Measurements from ENCODE around the gene ZNF763. TPM values are rescaled to one million over a fixed set of nuclear protein-coding genes. Genes with fewer than 3 reads are reported as not detected.
"Not testable (repeated sequence)": the region's sequence is repeated elsewhere in the genome, so short reads cannot be mapped to it uniquely, and the experiment has no call there.

ZNF763 gene
- total RNA-seq, 1 donor from 2014 or later = 4.3 TPM

DNA sequence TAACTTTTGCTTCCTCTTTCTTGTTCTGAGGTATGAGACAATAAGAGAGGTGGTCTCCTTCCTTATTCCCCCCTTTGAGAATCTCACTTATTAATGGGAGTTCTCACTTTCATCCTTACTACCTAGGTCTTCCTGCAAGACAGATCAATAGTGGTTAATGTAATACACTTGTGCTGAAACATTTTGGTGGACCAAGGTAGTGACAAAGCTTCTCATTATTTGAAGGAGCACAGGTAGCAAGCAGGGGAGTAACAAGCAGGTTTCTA lies 22.1 kb upstream of the ZNF763 start:
- Mint-ChIP-seq H3K36me3 (ENCODE audit: unreplicated experiment) (peaks cover 70% of the 10 kb centered on the region), H3K9me3 (ENCODE audit: unreplicated experiment) (peaks cover 36% of the 10 kb centered on the region)

DNA sequence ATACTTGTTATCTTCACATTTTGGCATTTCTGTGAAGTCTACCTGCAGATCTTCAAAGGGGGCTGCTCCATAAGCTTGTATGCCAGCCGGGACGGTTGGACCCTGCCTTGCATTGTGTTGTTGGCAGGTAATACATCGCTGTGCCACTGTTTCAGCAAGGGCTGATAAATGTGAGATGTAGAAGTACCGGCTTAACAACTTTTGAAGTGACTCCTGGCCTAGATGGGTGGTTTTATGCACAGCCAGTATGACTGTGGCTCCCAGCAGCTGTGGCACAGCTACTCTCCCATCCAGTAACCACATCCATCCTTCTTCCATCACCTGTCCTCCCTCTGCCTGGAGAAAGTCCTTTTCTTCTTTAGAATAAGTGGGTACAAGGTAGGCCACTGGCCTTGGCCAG lies 20.2 kb upstream of the ZNF763 start:
- no peak overlapping the region for H3K27ac Mint-ChIP-seq (ENCODE audit: unreplicated experiment)
- no peak overlapping the region for H3K4me3 Mint-ChIP-seq (ENCODE audit: unreplicated experiment)
- H3K27me3 Mint-ChIP-seq (ENCODE audit: unreplicated experiment) = no peaks in the 10 kb centered on the region
- TF ChIP-seq, protein P1, sequence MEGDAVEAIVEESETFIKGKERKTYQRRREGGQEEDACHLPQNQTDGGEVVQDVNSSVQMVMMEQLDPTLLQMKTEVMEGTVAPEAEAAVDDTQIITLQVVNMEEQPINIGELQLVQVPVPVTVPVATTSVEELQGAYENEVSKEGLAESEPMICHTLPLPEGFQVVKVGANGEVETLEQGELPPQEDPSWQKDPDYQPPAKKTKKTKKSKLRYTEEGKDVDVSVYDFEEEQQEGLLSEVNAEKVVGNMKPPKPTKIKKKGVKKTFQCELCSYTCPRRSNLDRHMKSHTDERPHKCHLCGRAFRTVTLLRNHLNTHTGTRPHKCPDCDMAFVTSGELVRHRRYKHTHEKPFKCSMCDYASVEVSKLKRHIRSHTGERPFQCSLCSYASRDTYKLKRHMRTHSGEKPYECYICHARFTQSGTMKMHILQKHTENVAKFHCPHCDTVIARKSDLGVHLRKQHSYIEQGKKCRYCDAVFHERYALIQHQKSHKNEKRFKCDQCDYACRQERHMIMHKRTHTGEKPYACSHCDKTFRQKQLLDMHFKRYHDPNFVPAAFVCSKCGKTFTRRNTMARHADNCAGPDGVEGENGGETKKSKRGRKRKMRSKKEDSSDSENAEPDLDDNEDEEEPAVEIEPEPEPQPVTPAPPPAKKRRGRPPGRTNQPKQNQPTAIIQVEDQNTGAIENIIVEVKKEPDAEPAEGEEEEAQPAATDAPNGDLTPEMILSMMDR (IDR thresholded peaks at IDR 0.05) = no peak
- H3K36me3 Mint-ChIP-seq (ENCODE audit: unreplicated experiment) = peaks cover 78% of the 10 kb centered on the region
- peaks cover 53% of the 10 kb centered on the region for H3K9me3 Mint-ChIP-seq (ENCODE audit: unreplicated experiment)
- H3K4me1 Mint-ChIP-seq (ENCODE audit: unreplicated experiment) = no peaks in the 10 kb centered on the region
- no peak for DNase-seq (ENCODE audit: extremely low spot score, unreplicated experiment)

More for the DNA sequence above, 22.1 kb upstream of the ZNF763 start:
- no peak overlapping the region for H3K27ac Mint-ChIP-seq (ENCODE audit: unreplicated experiment)
- no peak for DNase-seq (ENCODE audit: extremely low spot score, unreplicated experiment)
- TF ChIP-seq, protein P1 (IDR thresholded peaks at IDR 0.05) = no peak
- H3K4me1 Mint-ChIP-seq (ENCODE audit: unreplicated experiment) = no peaks in the 10 kb centered on the region
- no peaks in the 10 kb centered on the region for H3K27me3 Mint-ChIP-seq (ENCODE audit: unreplicated experiment)
- no peak overlapping the region for H3K4me3 Mint-ChIP-seq (ENCODE audit: unreplicated experiment)

DNA sequence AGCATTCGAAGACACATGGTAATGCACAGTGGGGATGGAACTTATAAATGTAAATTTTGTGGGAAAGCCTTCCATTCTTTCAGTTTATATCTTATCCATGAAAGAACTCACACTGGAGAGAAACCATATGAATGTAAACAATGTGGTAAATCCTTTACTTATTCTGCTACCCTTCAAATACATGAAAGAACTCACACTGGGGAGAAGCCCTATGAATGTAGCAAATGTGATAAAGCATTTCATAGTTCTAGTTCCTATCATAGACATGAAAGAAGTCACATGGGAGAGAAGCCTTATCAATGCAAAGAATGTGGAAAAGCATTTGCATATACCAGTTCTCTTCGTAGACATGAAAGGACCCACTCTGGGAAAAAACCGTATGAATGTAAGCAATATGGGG lies 16.2 kb upstream of the ZNF763 start:
- Mint-ChIP-seq H3K4me3 (ENCODE audit: unreplicated experiment) (no peak overlapping the region), H3K4me1 (ENCODE audit: unreplicated experiment) (no peaks in the 10 kb centered on the region), H3K36me3 (ENCODE audit: unreplicated experiment) (peaks cover 78% of the 10 kb centered on the region), H3K27me3 (ENCODE audit: unreplicated experiment) (no peaks in the 10 kb centered on the region), H3K9me3 (ENCODE audit: unreplicated experiment) (peaks cover 46% of the 10 kb centered on the region), H3K27ac (ENCODE audit: unreplicated experiment) (no peak overlapping the region)
- TF ChIP-seq, protein P1 (IDR thresholded peaks at IDR 0.05) = no peak
- DNase-seq (ENCODE audit: extremely low spot score, unreplicated experiment) = no peak

DNA sequence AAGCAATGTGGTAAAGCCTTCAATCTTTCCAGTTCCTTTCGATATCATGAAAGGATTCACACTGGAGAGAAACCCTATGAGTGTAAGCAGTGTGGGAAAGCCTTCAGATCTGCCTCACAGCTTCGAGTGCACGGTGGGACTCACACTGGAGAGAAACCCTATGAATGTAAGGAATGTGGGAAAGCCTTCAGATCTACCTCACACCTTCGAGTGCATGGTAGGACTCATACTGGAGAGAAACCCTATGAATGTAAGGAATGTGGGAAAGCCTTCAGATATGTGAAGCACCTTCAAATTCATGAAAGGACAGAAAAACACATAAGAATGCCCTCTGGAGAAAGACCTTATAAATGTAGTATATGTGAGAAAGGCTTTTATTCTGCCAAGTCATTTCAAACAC lies 15.6 kb upstream of the ZNF763 start:
- DNase-seq (ENCODE audit: extremely low spot score, unreplicated experiment) = no peak
- H3K9me3 Mint-ChIP-seq (ENCODE audit: unreplicated experiment) = peaks cover 40% of the 10 kb centered on the region
- peaks cover 77% of the 10 kb centered on the region for H3K36me3 Mint-ChIP-seq (ENCODE audit: unreplicated experiment)
- no peak overlapping the region for H3K4me3 Mint-ChIP-seq (ENCODE audit: unreplicated experiment)
- H3K4me1 Mint-ChIP-seq (ENCODE audit: unreplicated experiment) = no peaks in the 10 kb centered on the region
- H3K27me3 Mint-ChIP-seq (ENCODE audit: unreplicated experiment) = no peaks in the 10 kb centered on the region
- H3K27ac Mint-ChIP-seq (ENCODE audit: unreplicated experiment) = no peak overlapping the region
- TF ChIP-seq, protein P1 (IDR thresholded peaks at IDR 0.05) = no peak

DNA sequence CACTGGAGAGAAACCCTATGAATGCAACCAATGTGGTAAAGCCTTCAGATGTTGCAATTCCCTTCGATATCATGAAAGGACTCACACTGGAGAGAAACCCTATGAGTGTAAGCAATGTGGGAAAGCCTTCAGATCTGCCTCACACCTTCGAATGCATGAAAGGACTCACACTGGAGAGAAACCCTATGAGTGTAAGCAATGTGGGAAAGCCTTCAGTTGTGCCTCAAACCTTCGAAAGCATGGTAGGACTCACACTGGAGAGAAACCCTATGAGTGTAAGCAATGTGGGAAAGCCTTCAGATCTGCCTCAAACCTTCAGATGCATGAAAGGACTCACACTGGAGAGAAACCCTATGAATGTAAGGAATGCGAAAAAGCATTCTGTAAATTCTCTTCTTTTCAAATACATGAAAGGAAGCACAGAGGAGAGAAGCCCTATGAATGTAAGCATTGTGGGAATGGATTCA lies 15.2 kb upstream of the ZNF763 start:
- H3K36me3 Mint-ChIP-seq (ENCODE audit: unreplicated experiment) = peaks cover 75% of the 10 kb centered on the region
- not testable (repeated sequence) for H3K27ac Mint-ChIP-seq (ENCODE audit: unreplicated experiment); H3K4me3 Mint-ChIP-seq (ENCODE audit: unreplicated experiment); H3K27me3 Mint-ChIP-seq (ENCODE audit: unreplicated experiment); DNase-seq (ENCODE audit: extremely low spot score, unreplicated experiment); H3K4me1 Mint-ChIP-seq (ENCODE audit: unreplicated experiment)
- H3K9me3 Mint-ChIP-seq (ENCODE audit: unreplicated experiment) = peaks cover 38% of the 10 kb centered on the region

DNA sequence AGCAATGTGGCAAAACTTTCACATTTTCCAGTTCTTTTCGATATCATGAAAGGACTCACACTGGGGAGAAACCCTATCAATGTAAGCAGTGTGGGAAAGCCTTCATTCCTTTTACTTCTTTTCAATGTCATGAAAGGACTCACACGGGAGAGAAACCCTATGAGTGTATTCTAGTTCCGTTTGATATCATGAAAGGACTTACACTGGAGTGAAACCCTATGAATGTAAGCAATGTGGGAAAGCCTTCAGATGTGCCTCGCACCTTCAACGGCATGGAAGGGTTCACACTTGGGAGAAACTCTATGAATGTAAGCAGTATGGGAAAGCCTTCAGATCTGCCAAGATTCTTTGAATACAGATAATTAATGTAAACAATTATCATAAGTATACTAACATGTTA lies 14.5 kb upstream of the ZNF763 start:
- Mint-ChIP-seq H3K36me3 (ENCODE audit: unreplicated experiment) (peaks cover 73% of the 10 kb centered on the region), H3K4me3 (ENCODE audit: unreplicated experiment) (no peak overlapping the region), H3K27ac (ENCODE audit: unreplicated experiment) (no peak overlapping the region), H3K4me1 (ENCODE audit: unreplicated experiment) (no peaks in the 10 kb centered on the region), H3K27me3 (ENCODE audit: unreplicated experiment) (no peaks in the 10 kb centered on the region), H3K9me3 (ENCODE audit: unreplicated experiment) (peaks cover 39% of the 10 kb centered on the region)
- TF ChIP-seq, protein P1 (IDR thresholded peaks at IDR 0.05) = no peak
- no peak for DNase-seq (ENCODE audit: extremely low spot score, unreplicated experiment)
